Measurements from ENCODE around the gene PRKAG1. TPM values are rescaled to one million over a fixed set of nuclear protein-coding genes. Genes with fewer than 3 reads are reported as not detected.

Gene PRKAG1
- total and polyA plus RNA-seq, 12 donors, result 60.1 to 141 (median 82.3) TPM

GRCh38 chr12:49043241-49043640 lies 24.7 kb upstream of the PRKAG1 start:
- no peak for TF ChIP-seq POLR2A (IDR thresholded peaks at IDR 0.05)
- no peak for TF ChIP-seq CTCF (IDR thresholded peaks at IDR 0.05)
- DNase-seq, result no peak
- 51 to 78% (median 68%) methylated on average over 3 to 4 of the region's 4 CpGs for WGBS, 4 donors
- Histone ChIP-seq H3K4me1 (replicated peaks in 1 of 2) (no peaks in the 10 kb centered on the region), H3K4me3 (no peak overlapping the region), H3K27me3 (no peaks in the 10 kb centered on the region), H3K9me3 (replicated peaks in 1 of 3) (no peaks in the 10 kb centered on the region), H3K36me3 (replicated peaks in 1 of 2) (peaks cover 0 to 98% of the 10 kb centered on the region in 2 donors), H3K27ac (no peak overlapping the region)
- intact Hi-C loops (cut with DNase I), result no loop called here

GRCh38 chr12:49041881-49042484 lies 23.4 kb upstream of the PRKAG1 start:
- no peaks in the 10 kb centered on the region for H3K9me3 ChIP-seq (replicated peaks in 1 of 3)
- no peaks in the 10 kb centered on the region for H3K27me3 ChIP-seq
- 59 to 89% (median 87%) methylated on average over 4 to 18 of the region's 18 CpGs for whole genome bisulfite sequencing, 4 donors
- no peak for DNase-seq
- peaks cover 0 to 98% of the 10 kb centered on the region in 2 donors for H3K36me3 ChIP-seq (replicated peaks in 1 of 2)
- no peaks in the 10 kb centered on the region for H3K4me1 ChIP-seq (replicated peaks in 1 of 2)
- intact Hi-C loops (cut with DNase I), result no loop called here
- H3K27ac ChIP-seq, result no peak overlapping the region
- TF ChIP-seq POLR2A (IDR thresholded peaks at IDR 0.05), result no peak
- H3K4me3 ChIP-seq, result no peak overlapping the region

GRCh38 chr12:49041036-49041880 lies 22.7 kb upstream of the PRKAG1 start:
- Histone ChIP-seq H3K4me1 (replicated peaks in 1 of 2) (no peaks in the 10 kb centered on the region), H3K4me3 (no peak overlapping the region), H3K27ac (no peak overlapping the region), H3K36me3 (replicated peaks in 1 of 2) (peaks cover 0 to 96% of the 10 kb centered on the region in 2 donors), H3K27me3 (no peaks in the 10 kb centered on the region), H3K9me3 (replicated peaks in 1 of 3) (no peaks in the 10 kb centered on the region)
- intact Hi-C loops (cut with DNase I), result no loop called here
- WGBS, 4 donors, result 89 to 95% (median 93%) methylated on average over 22 to 31 of the region's 31 CpGs
- TF ChIP-seq CTCF (IDR thresholded peaks at IDR 0.05), result no peak
- TF ChIP-seq POLR2A (IDR thresholded peaks at IDR 0.05), result no peak
- DNase-seq, result no peak

- no peak overlapping the region for H3K4me3 ChIP-seq
- no peak overlapping the region for H3K27ac ChIP-seq
- peaks cover 0 to 94% of the 10 kb centered on the region in 2 donors for H3K36me3 ChIP-seq (replicated peaks in 1 of 2)
- 87 to 92% (median 91%) methylated on average over 13 to 14 of the region's 14 CpGs for WGBS, 4 donors
- no peaks in the 10 kb centered on the region for H3K27me3 ChIP-seq
- TF ChIP-seq POLR2A (IDR thresholded peaks at IDR 0.05) (no peak), CTCF (IDR thresholded peaks at IDR 0.05) (no peak)
- no peaks in the 10 kb centered on the region for H3K4me1 ChIP-seq (replicated peaks in 1 of 2)
- intact Hi-C loops (cut with DNase I), result no loop called here
- no peaks in the 10 kb centered on the region for H3K9me3 ChIP-seq (replicated peaks in 1 of 3)
- DNase-seq, result no peak
Measured at GRCh38 chr12:49040364-49040855, 21.8 kb upstream of the PRKAG1 start.

Measured in adrenal gland (tissue), 12 donors.